Measurements from ENCODE around the gene SH3GL1. TPM values are rescaled to one million over a fixed set of nuclear protein-coding genes. Genes with fewer than 3 reads are reported as not detected.

SH3GL1 gene
- total RNA-seq, 1 donor from 2014 or later: 101 TPM

DNA sequence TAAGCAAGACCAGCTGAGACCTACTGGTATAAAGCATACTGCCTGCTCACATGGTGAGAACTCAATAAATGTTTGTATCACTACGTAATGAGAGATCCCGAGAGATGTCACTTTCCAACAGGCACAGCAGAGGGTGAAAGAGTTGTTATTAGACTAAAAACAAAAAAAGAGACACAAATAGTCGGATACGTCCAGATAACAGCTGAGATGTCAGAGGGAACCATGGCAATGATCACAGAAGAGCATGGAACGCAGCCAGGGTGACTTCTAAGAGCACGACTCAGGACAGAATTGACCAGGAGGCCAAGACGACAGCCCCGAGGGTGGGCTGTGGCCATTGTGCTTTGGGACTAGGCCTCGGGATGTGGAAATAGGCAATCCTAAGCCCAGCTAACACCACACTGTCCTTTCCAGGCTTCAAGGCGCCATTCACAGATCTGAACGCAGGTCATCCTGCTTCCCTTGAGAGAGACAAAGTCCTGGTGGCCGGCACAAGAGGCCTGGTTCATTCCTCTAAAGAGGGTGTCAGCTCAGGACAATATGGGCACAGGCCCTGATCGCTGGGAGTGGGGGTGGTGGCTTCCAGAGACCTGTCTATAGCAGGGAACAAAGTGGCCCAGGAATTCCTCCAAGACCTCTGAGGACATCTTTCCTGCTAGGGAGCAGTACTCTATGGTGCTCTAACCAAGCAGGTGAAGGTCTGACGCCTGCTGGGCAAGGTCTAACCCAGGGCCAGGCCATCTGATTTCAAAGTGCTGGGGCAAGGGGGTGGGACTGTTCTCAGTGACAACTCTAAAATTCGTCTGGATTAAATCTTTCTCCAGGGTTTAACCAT is 3.2 kb downstream of the SH3GL1 start:
- Mint-ChIP-seq H3K9me3 (ENCODE audit: unreplicated experiment) (peaks cover 2% of the 10 kb centered on the region), H3K27ac (ENCODE audit: unreplicated experiment) (no peak overlapping the region), H3K27me3 (ENCODE audit: low read depth, unreplicated experiment) (no peaks in the 10 kb centered on the region), H3K36me3 (ENCODE audit: low read depth, unreplicated experiment) (peaks cover 4% of the 10 kb centered on the region), H3K4me1 (ENCODE audit: low read depth, unreplicated experiment) (peaks cover 15% of the 10 kb centered on the region), H3K4me3 (ENCODE audit: unreplicated experiment) (peak overlapping the region; percentile 10)
- no peaks in the 10 kb centered on the region for H3K27me3 ChIP-seq (ENCODE audit: insufficient read depth, low read length)
- H3K4me2 ChIP-seq (ENCODE audit: low read length): peak overlapping the region; percentile 45
- H3K27ac ChIP-seq (ENCODE audit: low read depth, low read length): no peak overlapping the region
- H3K4me1 ChIP-seq (ENCODE audit: insufficient read depth, low read length): peaks cover 21% of the 10 kb centered on the region
- peaks cover 80% of the 10 kb centered on the region for H3K79me2 ChIP-seq (ENCODE audit: insufficient read depth, low read length)
- FAIRE-seq: no peak
- H3K36me3 ChIP-seq (ENCODE audit: insufficient read depth, low read length): peaks cover 6% of the 10 kb centered on the region
- no peak for TF ChIP-seq EZH2 (IDR thresholded peaks at IDR 0.05; ENCODE audit: insufficient read depth, low read length)
- TF ChIP-seq, protein P1, sequence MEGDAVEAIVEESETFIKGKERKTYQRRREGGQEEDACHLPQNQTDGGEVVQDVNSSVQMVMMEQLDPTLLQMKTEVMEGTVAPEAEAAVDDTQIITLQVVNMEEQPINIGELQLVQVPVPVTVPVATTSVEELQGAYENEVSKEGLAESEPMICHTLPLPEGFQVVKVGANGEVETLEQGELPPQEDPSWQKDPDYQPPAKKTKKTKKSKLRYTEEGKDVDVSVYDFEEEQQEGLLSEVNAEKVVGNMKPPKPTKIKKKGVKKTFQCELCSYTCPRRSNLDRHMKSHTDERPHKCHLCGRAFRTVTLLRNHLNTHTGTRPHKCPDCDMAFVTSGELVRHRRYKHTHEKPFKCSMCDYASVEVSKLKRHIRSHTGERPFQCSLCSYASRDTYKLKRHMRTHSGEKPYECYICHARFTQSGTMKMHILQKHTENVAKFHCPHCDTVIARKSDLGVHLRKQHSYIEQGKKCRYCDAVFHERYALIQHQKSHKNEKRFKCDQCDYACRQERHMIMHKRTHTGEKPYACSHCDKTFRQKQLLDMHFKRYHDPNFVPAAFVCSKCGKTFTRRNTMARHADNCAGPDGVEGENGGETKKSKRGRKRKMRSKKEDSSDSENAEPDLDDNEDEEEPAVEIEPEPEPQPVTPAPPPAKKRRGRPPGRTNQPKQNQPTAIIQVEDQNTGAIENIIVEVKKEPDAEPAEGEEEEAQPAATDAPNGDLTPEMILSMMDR (IDR thresholded peaks at IDR 0.05; ENCODE audit: insufficient read depth, low read depth, low read length): no peak
- H3K9ac ChIP-seq (ENCODE audit: low read length): peak overlapping the region; percentile 10
- H3K4me3 ChIP-seq (ENCODE audit: insufficient read depth, low read depth, low read length): no peak overlapping the region
- no peak for DNase-seq (ENCODE audit: low read depth)
- no peaks in the 10 kb centered on the region for H3K9me3 ChIP-seq (ENCODE audit: insufficient read depth, low read depth, low read length)
- no peak overlapping the region for H2AFZ ChIP-seq (ENCODE audit: low read depth, low read length)
- peaks cover 71% of the 10 kb centered on the region for H4K20me1 ChIP-seq (ENCODE audit: insufficient read depth, low read length)

DNA sequence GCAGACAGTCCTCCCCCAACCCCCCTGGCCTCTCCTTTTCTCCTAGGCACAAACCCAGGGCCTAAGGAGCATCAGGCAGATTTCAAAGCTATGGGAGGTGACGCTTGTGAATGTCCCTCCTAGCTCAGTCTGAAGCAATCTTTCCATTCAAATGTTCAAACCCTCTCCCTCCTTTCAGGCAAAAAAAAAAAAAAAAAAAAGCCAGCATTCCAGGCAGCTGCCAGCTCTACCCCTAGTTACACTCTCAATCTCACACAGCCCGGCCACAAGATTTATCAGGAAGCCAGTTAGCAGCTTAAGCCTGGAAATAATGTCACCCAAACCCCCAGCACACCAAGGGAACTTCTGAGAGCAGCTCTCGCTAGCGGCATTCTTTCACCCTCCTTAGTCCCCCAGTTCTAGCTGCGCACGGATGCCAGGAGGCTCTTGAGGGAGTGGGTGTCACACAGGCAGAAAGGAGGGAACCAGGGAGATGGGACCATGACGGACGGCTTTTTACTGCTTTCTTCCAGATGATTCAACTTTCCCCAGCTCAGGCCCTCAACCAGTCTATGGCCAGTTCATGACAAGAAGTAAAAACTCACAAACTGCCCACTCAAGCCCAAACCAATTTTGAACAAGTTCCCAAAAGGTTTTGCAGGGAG is 6.3 kb downstream of the SH3GL1 start:
- H2AFZ ChIP-seq (ENCODE audit: low read depth, low read length): no peak overlapping the region

More for the DNA sequence above, 6.3 kb downstream of the SH3GL1 start:
- peaks cover 93% of the 10 kb centered on the region for H4K20me1 ChIP-seq (ENCODE audit: insufficient read depth, low read length)
- H3K9me3 ChIP-seq (ENCODE audit: insufficient read depth, low read depth, low read length): no peaks in the 10 kb centered on the region
- no peaks in the 10 kb centered on the region for H3K27me3 Mint-ChIP-seq (ENCODE audit: low read depth, unreplicated experiment)
- DNase-seq (ENCODE audit: low read depth) (peak; percentile 66), FAIRE-seq (no peak)
- TF ChIP-seq EZH2 (IDR thresholded peaks at IDR 0.05; ENCODE audit: insufficient read depth, low read length): no peak
- TF ChIP-seq, protein P1 (IDR thresholded peaks at IDR 0.05; ENCODE audit: insufficient read depth, low read depth, low read length): no peak
- H3K4me2 ChIP-seq (ENCODE audit: low read length): peak overlapping the region; percentile 66
- H3K4me1 ChIP-seq (ENCODE audit: insufficient read depth, low read length): peaks cover 45% of the 10 kb centered on the region
- peaks cover 2% of the 10 kb centered on the region for H3K9me3 Mint-ChIP-seq (ENCODE audit: unreplicated experiment)
- H3K4me1 Mint-ChIP-seq (ENCODE audit: low read depth, unreplicated experiment): peaks cover 40% of the 10 kb centered on the region
- H3K27me3 ChIP-seq (ENCODE audit: insufficient read depth, low read length): no peaks in the 10 kb centered on the region
- H3K4me3 ChIP-seq (ENCODE audit: insufficient read depth, low read depth, low read length): no peak overlapping the region
- H3K9ac ChIP-seq (ENCODE audit: low read length): peak overlapping the region; percentile 24
- peaks cover 6% of the 10 kb centered on the region for H3K36me3 ChIP-seq (ENCODE audit: insufficient read depth, low read length)
- no peak overlapping the region for H3K27ac ChIP-seq (ENCODE audit: low read depth, low read length)
- H3K79me2 ChIP-seq (ENCODE audit: insufficient read depth, low read length): peaks cover 99% of the 10 kb centered on the region
- H3K4me3 Mint-ChIP-seq (ENCODE audit: unreplicated experiment): peak overlapping the region; percentile 74
- H3K27ac Mint-ChIP-seq (ENCODE audit: unreplicated experiment): peak overlapping the region; percentile 89
- H3K36me3 Mint-ChIP-seq (ENCODE audit: low read depth, unreplicated experiment): peaks cover 5% of the 10 kb centered on the region
